ENCODE measurements around the gene TSPAN31.

Gene TSPAN31

DNA sequence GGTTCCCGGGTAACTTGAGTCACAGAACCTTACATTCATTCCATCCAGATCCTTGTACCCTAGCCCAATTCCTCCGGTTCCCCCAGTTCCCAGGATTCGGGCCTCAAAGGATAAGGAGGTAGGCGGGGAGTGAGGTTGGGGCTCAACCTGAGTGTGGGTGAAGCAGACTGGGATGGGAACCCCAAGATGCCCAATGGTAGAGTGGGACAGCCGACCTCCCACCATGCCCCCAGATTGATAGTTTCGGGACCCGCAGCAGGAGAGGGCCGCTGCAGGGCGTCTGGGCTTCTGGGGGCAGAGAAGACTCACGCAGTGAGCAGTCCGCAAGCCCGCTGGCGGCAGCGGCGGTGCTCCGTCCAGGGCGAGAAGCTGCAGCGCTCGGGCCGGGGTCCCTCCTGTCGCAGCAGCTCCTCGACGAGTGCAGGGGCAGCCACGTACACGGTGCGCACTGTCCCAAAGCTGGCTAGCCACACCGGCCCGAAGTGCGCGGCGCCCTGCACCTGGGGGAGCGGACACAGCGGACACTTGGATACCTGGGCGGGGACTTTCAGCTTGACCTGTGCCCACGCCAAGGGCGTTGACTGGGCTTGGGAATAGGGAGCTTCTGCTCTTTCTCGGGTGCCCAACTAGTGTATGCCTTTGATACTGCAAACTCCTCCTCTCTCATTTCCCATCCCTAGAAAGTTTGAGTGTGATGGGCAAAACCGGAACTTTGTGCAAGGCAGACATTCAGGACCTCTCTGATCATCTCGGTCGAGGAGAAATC lies 21.0 kb downstream of the TSPAN31 start:
- Histone ChIP-seq H3K27me3 (peaks cover 73% of the 10 kb centered on the region), H3K9me3 (no peaks in the 10 kb centered on the region), H3K36me3 (no peaks in the 10 kb centered on the region), H3K27ac (no peak overlapping the region), H3K4me1 (ENCODE audit: control insufficient read depth in 1 of 2, insufficient read depth in 1 of 2, low read depth in 1 of 2, low read length in 1 of 2) (peaks cover 27 to 28% of the 10 kb centered on the region in 2 experiments), H3K4me3 (ENCODE audit: low read depth in 1 of 2, low read length in 1 of 2) (peak overlapping the region; percentile 26 to 47)
- TF ChIP-seq, protein P1, sequence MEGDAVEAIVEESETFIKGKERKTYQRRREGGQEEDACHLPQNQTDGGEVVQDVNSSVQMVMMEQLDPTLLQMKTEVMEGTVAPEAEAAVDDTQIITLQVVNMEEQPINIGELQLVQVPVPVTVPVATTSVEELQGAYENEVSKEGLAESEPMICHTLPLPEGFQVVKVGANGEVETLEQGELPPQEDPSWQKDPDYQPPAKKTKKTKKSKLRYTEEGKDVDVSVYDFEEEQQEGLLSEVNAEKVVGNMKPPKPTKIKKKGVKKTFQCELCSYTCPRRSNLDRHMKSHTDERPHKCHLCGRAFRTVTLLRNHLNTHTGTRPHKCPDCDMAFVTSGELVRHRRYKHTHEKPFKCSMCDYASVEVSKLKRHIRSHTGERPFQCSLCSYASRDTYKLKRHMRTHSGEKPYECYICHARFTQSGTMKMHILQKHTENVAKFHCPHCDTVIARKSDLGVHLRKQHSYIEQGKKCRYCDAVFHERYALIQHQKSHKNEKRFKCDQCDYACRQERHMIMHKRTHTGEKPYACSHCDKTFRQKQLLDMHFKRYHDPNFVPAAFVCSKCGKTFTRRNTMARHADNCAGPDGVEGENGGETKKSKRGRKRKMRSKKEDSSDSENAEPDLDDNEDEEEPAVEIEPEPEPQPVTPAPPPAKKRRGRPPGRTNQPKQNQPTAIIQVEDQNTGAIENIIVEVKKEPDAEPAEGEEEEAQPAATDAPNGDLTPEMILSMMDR (IDR thresholded peaks at IDR 0.05): no peak

DNA sequence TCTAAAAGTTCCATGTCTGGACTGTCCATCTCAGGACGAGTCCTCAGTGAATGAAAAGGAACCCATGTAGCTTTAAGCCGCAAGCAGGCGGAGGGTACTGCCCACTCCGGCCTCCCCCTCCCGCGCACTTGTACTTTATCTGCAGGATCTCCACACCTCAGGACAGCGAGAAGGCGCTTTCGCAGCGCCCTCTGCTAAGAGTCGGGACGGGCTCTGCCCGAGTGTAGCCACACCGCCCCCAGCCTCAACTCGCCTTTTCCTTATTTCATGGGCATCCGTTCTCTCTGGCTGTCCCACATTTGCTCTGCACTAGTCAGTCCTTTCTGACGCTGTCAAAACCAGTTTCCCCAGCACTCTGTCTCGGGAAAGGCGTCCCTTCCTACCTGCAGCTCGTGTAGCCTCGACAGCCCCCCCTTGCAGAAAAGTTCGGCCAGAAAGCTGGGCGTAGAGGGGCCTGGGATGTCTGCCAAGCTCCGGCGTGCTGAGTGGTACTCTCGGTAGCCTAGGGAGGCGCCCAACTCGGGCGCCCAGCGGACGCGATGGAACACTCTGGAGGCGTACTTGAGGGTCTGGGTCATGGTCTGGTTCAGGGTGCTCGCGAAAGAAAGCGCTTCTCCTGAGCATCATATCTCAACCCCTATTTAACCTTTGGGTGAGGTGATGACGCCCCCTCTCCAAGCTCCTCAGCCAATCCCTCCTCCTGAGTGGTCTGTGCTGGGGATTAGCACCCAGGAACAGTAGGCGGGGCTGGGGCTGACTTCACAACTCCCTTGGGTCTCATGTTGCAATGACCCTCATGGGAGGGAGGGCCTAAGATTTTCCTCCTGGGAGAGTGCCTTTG lies 21.8 kb downstream of the TSPAN31 start, which contains the start of gene CYP27B1:
Gene CYP27B1, minus strand, starts transcription at position 615 of the 841 bp plus-strand sequence. Its CDS starts 37 bp downstream, at position 578.
- H3K27me3 ChIP-seq: peaks cover 71% of the 10 kb centered on the region
- H3K36me3 ChIP-seq: no peaks in the 10 kb centered on the region
- TF ChIP-seq, protein P1 (IDR thresholded peaks at IDR 0.05): no peak
- no peaks in the 10 kb centered on the region for H3K9me3 ChIP-seq
- H3K4me3 ChIP-seq (ENCODE audit: low read depth in 1 of 2, low read length in 1 of 2): peak within 1 kb of the TSS in 1 of 2 experiments; percentile 47
- H3K4me1 ChIP-seq (ENCODE audit: control insufficient read depth in 1 of 2, insufficient read depth in 1 of 2, low read depth in 1 of 2, low read length in 1 of 2): peaks cover 32% of the 10 kb centered on the region in 2 experiments
- H3K27ac ChIP-seq: no peak within 1 kb of the TSS

DNA sequence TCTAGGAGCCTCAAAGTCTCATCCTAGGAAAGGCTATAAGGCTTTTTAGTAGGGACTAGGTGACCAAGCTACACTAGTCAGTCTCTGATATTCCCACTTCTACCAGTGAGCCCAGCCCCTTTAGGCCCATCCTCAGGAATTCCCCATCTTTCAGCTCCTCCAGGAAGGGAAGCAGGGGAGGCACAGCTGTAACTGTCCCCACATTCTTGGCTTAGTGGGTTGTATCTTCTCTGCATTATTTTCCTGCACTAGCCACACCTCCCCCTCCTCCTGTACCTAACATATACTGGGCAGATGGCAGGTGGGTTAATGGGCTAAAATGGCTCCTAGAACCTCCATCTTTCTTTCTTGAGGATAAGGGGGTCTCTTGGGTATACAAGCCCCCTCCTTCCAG lies 22.5 kb downstream of the TSPAN31 start:
- no peaks in the 10 kb centered on the region for H3K9me3 ChIP-seq
- no peak overlapping the region for H3K4me3 ChIP-seq (ENCODE audit: low read depth in 1 of 2, low read length in 1 of 2)
- TF ChIP-seq, protein P1 (IDR thresholded peaks at IDR 0.05): no peak
- no peak overlapping the region for H3K27ac ChIP-seq
- H3K27me3 ChIP-seq: peaks cover 65% of the 10 kb centered on the region
- peaks cover 35 to 39% of the 10 kb centered on the region in 2 experiments for H3K4me1 ChIP-seq (ENCODE audit: control insufficient read depth in 1 of 2, insufficient read depth in 1 of 2, low read depth in 1 of 2, low read length in 1 of 2)
- no peaks in the 10 kb centered on the region for H3K36me3 ChIP-seq

DNA sequence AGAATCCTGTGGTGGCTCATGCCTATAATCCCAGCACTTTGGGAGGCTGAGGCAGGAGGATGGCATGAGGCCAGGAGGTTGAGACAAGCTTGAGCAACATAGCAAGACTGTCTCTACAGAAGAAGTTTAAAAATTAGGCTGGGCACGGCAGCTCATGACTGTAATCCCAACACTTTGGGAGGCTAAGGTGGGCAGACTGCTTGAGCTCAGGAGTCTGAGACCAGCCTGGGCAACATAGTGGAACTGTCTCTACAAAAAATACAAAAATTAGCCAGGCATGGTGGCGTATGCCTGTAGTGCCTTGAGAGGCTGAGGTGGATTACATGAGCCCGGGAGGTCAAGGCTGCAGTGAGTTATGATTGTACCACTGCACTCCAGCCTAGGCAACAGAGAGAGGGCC lies 23.0 kb downstream of the TSPAN31 start:
- Histone ChIP-seq H3K4me3 (ENCODE audit: low read depth in 1 of 2, low read length in 1 of 2) (no peak overlapping the region), H3K27me3 (peaks cover 62% of the 10 kb centered on the region), H3K4me1 (ENCODE audit: control insufficient read depth in 1 of 2, insufficient read depth in 1 of 2, low read depth in 1 of 2, low read length in 1 of 2) (peaks cover 39 to 44% of the 10 kb centered on the region in 2 experiments), H3K27ac (no peak overlapping the region), H3K9me3 (no peaks in the 10 kb centered on the region), H3K36me3 (no peaks in the 10 kb centered on the region)
- TF ChIP-seq, protein P1 (IDR thresholded peaks at IDR 0.05): no peak

DNA sequence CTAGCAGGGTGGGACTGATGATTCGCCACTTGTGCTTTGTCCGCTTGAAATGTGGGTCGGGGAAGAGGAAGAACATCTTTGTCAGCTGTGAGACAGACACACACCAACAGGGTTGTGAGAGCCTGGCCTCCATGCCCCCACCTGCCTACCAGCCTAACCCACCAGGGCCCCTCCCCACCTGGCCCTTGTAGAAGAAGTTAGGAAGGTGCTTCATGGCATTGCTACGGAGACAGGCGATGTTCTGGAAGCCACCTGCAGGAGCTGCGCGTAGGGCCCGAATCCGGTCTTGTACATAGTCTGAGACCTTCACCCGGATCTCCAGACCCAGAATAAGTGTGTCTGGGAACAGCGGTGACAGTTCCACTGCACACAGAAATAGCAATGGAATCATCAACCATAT lies 24.8 kb downstream of the TSPAN31 start:
- peaks cover 39 to 44% of the 10 kb centered on the region in 2 experiments for H3K4me1 ChIP-seq (ENCODE audit: control insufficient read depth in 1 of 2, insufficient read depth in 1 of 2, low read depth in 1 of 2, low read length in 1 of 2)
- H3K9me3 ChIP-seq: no peaks in the 10 kb centered on the region
- TF ChIP-seq, protein P1 (IDR thresholded peaks at IDR 0.05): no peak
- no peaks in the 10 kb centered on the region for H3K36me3 ChIP-seq
- no peak overlapping the region for H3K27ac ChIP-seq
- peaks cover 51% of the 10 kb centered on the region for H3K27me3 ChIP-seq
- no peak overlapping the region for H3K4me3 ChIP-seq (ENCODE audit: low read depth in 1 of 2, low read length in 1 of 2)
